Body of pancreas (tissue), 4 donors: ENCODE measurements around the gene COX14.

ENCODE experiments used
- CTCF ChIP-seq, 7 experiments: fragments of 450-650 bp in 4 of 7; fragments of 200-600 bp in 3 of 7; sonication (generic) in 3 of 7; IDR thresholded peaks; one replicate each; pipeline ENCODE4 v1.5.1; 2016 to 2019; ENCODE audit warnings: antibody characterized with exemption in 7 of 7
- POLR2A ChIP-seq, 3 donors: fragments of 450-650 bp; IDR thresholded peaks; one replicate each; pipeline ENCODE4 v1.6.1; 2016; ENCODE audit warnings: antibody characterized with exemption in 3 of 3, mild to moderate bottlenecking in 2 of 3

GRCh38 chr12:50072198-50072907 lies 39.7 kb upstream of the COX14 start:
- no peak for TF ChIP-seq CTCF (IDR thresholded peaks at IDR 0.05)
- no peak for TF ChIP-seq POLR2A (IDR thresholded peaks at IDR 0.05)
